ENCODE results near the gene ARPP21.

GRCh38 chr3:35677797-35678196 is 38.5 kb downstream of the ARPP21 start:
- TF ChIP-seq CTCF (conservative IDR thresholded peaks at IDR 0.05) (no peak), ZFX (IDR thresholded peaks at IDR 0.05) (no peak)
